NCI-H524 (cell line): ENCODE results near the gene SLC35E1.
A peak's percentile ranks its signal among the peaks of the same experiment; 100 is the strongest.

Source experiments
- DNase-seq, 2 experiments: peaks; one replicate each; lab custom pipeline; 2025; lab: John Stamatoyannopoulos, UW

Gene SLC35E1

DNA sequence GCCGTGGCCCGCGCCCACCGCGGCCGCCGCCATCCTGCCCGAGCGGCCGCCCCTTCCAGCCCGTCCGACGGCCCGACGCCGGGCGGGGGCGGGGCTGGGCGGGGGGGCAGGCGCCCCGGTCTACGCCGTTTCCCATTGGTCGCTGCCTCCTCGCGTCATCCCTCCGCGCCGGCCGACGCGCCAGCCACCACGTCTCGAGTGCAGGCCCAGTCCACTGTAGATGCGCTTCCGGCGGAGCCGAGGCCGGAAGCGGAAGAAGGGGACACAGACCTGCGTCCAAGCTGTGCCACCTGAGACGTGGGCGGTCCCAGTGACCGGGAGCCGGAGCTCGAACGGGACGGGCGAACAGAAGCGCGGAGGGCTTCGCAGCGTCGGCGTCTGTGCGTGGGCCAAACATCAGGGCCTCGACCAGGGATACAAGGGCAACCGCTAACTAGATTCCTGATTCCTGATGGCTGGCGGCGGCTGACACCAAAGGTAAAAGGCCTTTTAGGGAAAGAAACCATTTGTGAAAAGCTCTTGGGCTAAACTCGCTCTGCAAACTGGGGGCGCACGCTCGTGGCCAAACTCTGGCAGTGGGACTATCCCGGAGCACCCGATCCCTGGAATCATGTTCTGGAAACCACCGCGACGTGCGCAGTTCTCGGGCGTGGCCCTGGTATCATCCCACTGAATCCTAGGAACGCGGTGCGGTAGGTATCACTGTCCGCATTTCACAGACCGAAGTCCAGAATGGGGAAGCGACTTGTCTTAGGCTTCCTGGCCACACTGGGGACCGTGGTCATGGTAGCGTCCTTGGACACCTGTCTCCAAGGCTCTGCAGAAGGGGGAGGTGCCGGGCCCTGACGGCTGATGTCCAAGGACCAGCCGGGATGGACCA is at the start of gene SLC35E1:
TSS of gene SLC35E1 (minus strand) at position 84 of the 880 bp plus-strand sequence. CDS start at position 33, 51 bp downstream.
- DNase-seq = peak; percentile 93 to 98

DNA sequence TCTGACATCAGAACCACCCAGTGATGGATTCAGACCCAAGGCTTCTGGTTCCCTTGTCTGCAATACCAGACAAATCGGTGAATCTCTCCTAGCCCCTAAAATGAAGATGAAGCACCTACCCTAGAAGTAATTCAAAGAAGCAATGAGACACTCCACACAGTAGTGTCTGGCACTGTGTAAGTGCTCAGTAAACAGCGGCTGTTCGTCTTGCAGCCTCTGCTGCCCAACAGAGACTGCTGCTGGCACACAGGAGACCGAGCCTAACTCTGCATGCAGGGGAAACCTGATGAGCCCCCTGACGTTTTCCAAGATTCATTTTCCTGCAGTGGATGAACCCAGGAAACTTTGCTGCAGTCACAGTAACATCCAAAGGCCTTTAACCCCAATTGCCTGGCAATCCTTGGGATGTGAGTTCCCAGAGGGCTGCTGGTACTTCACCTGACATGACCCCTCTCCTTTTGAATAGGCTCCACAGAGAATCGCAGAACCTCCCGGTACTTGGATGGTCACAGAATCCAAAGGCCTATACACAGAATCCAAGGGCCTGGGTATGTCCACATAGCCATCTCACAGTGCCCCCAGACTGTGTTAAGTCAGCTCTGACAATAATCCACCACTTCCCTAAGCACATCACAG is 49.1 kb upstream of the SLC35E1 start:
- no peak for DNase-seq

DNA sequence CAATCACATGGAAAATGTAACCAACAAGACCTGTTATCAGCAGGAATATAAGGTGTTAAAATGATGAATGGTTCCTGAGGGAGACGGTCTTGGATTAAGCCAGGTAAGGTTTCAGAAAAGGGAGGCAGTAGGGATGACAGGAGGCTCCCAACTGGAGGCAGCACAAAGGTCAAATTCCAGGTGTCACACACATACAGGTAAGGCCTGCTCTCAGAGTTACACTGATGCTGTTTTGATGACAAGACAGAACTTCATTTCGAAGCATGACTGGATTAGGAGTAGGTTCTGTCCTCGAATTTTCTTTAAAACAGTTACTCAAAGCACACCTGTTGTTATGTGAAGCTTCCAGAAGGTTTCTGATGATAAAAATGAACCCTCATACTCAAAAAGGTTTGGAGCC is 48.4 kb upstream of the SLC35E1 start:
- DNase-seq = no peak

DNA sequence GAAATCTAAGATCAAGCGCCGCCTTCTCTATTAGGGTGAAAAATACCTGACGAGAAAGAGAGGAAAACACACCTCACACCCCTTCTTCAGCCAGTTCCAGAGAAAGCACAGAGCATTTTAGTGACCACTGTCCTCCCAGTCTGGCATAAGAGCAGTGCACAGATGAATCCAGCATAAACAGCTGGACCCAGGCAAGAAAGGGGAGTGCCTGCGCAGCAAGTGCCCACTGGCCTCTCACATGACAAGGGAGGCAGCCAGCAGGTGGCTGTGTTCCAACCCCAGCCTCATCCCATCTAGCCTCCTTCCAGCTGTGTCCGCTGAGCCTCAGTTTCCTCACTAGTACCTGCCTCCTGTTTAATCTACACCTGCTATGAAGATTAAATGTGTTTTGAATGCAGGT is 47.8 kb upstream of the SLC35E1 start:
- DNase-seq = no peak

DNA sequence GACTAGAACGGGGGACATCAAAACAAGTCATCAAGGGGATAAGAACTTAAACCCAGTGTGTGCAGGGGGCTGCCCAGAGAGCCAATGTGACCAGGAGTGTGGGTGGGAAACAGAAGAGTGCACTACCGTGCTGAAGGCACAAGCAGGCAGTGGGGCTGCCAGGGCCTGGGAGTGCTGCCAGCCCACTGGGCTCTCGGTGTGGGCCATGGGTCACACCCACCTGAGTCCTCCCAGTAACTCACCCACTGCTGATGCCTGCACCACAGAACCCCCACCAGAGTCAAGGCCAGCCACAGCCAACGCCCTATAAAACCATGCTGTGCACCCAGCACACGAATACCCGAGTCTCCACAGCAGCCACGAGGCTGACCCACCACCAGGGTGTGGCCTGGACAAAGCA is 47.2 kb upstream of the SLC35E1 start:
- no peak for DNase-seq

DNA sequence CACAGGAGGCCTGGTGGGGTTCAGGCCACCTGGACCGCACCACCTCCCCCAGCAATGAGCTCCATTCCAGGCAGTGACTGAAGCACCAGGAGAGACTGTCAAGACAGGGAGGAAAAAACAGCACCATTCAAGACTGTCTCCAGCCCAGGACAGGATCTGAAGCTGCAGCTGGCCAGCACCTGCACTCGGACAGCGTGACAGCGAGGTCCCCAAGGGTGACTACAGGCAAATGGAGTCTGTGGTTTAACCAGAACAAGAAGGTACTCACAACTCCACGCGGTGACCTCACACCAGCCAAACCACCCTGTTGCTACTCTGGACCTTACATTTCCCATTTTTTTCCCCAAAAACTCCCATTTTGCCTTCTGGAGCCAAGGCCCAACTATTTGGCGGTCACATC is 46.0 kb upstream of the SLC35E1 start:
- no peak for DNase-seq

DNA sequence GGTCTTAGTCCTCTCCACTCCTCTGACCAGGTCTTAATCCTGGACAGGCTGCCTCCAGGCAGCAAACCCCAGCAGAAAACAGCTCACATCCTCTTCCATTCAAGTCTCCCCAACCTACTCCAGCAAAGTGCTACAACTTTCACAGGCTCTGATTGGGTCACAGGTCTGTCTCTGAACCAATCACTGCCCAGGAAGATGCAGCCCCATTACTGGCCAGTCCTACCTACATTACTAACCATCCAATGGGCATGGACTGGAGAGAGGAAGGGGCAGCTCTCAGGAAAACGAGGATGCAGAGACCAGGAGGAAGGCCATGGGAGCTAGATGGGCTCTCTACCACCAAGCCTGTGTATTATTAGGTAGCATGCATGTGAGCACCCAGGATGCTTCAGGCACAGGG is 43.6 kb upstream of the SLC35E1 start:
- no peak for DNase-seq

DNA sequence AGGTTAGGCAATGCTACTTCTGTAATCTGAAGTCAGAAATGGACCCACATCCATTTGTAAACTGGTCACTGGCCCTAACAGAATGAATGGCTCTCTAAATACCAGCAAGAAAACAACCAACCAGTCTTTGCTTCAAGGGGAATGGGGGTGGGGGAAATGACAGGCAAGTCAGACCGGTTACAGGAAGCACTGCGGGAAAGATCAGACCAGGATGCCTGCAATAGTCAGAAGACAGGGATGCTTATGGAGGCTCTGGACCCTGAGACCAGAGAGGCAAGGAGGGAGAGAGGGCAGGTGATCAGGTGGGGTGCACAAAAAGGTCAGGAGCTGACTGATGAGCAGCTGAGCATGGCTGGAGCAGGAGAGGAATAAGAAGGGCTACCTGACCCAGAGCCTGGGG is 42.7 kb upstream of the SLC35E1 start:
- no peak for DNase-seq

DNA sequence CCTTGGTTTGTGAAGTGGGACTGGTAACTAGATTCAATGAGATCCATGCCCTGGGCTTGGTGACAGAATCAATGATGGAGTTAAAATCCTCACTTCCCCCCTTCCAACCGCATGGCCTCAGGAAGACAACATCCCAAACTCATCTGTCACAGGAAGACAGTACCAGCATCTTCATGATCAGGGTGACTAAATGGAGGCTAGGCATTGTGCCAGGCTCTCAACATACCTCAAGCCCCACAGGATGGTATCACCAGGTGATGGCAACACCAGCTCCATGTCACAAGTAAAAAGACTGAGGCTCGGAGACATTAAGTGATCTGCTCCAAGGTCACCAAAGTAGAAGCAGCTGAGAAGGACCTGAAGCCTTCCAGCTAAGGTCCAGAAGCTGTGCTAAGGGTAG is 41.6 kb upstream of the SLC35E1 start:
- no peak for DNase-seq

DNA sequence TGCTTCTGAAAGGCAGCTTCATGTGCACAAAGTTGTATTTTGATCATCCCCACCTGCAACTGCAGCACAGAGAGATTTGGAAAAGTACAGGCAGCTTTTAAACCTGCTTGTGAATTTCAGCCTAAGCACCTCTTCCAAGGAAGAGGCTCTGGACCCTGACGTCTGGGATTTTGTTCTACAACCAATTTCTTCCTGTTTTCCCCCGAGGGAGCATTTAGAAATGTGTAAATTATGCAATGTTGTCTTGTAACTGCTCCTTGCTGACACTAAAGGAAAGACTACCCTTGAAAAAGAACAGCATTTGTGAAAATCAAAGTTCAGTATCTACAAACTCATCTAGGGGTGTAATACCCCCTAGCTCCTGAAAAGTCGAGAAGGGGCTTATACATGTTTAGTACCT is 40.4 kb upstream of the SLC35E1 start:
- no peak for DNase-seq

DNA sequence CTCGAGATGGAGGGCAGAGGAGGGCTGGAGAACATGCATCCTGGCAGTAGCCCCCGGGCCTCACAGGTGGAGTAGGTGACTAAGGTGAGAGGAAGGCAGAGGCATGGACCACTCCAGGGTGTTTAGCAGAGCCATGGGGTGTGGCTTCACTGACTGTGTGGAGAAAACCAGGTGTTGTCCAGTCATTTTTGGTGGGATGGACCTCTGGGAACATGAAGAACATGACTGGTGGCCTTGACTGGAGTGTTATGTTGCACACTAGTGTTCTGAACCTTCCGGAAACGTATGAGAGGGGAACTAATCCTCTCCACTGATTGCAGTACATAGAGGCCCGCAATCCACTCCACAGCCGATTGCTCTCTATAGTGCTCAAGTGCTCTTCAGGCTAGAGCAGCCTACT is 38.9 kb upstream of the SLC35E1 start:
- no peak for DNase-seq

DNA sequence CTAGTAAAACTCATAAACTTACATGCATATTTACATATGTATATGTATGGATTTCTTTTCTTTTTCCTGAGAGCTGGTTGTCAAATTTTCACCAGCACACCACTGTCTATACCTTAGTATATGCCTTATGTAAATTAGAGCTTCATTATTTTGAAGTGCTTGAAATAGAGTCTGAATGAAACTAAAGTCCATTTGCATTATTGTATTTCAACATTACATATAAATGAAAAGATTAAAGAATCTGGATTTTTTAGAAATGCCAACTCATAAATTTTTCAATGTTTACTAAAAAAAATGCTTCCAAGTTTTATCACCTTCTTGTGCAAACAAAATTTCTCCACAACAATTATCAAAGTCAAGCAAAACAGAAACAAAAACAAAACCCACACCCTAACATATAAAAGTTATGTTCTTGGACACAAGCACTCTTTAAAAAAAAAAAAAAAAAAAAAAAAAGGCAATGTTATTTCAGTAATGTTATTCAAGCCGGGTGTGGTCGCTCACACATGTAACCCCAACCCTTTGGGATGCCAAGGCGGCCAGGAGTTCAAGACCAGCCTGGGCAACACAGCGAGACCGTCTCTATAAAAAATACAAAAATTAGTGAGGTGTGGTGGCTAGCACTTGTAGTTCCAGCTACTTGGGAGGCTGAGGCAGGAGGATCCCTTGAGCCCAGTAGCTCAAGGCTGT is 37.4 kb upstream of the SLC35E1 start:
- DNase-seq = no peak

DNA sequence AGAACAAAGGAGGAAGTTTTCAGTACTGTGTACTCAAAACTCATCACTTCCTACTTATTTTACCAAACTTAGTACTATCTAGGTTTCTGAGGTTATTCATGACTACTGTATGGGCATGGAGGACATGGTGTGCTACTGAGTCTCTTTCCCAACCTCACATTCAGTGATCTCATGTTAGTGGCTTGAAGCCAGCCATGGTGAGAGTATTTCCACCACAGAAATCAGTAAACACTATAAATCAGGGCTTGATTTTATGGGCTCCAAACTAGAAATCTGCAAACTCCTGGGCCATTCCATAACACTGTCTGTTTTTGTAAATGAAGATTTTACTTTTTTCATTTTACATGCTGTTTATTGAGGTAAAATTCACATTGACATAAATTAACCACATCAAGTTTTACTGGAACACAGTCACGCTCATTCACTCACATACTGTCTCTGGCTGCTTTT is 36.1 kb upstream of the SLC35E1 start:
- DNase-seq = no peak

DNA sequence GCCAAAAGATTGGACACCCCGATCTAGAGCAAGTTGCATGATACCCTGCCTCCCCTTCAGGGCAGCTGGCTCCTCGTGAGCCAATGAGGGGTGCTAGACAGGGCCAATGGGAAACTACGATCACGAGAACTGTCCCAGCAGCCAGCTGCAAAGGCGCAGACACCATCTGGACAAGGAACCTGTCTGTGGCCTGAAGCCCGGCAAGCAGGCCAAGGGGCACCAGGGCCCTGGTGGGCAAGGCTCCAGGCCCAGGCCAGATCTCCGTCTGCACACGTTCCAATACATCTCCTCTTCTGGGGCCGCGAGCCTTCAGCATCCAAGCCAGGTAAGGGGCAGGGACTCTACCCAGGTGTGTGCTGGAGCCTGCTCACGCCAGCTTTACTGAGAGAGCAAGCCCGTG is 35.6 kb upstream of the SLC35E1 start:
- DNase-seq = peak; percentile 46 to 78

DNA sequence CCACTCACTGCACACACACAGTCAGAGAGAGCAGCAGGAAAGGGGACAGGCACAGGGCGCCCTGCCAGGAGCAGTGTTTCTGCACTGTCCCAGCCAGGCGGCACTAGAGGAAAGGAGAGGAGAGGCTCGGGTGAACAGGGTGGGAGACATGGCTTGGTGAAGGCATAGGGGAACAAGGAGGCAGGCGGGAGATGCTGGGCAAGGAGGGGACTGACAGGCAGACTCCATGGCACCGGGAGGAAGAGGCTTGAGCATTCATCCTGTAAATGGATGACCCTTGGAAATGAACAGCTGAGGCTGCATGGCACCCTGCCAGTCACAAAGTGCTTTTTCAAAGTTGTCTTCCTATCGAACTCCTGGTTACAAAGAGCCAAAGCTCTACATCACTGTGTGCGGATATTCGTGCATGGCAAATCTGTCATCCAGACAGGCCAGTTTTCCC is 33.4 kb upstream of the SLC35E1 start:
- no peak for DNase-seq

DNA sequence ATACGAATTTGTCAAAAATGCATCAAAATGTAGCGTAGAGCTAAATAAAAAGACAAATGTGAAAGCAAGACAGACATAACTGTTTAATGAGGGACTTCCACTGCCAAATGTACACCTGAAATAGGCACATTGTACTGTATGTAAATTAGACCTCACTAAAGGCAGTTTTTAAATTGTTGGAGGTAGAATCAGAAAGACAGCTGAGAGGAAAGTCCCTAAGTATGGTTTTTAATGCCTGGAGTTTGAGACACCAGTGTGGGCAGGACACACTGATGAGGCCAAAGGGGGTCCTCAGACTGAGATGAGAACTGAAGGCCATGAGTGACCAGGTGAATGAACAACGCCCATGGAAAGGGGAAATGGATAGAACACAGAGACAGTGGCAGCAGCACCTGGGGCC is 32.9 kb upstream of the SLC35E1 start:
- no peak for DNase-seq

DNA sequence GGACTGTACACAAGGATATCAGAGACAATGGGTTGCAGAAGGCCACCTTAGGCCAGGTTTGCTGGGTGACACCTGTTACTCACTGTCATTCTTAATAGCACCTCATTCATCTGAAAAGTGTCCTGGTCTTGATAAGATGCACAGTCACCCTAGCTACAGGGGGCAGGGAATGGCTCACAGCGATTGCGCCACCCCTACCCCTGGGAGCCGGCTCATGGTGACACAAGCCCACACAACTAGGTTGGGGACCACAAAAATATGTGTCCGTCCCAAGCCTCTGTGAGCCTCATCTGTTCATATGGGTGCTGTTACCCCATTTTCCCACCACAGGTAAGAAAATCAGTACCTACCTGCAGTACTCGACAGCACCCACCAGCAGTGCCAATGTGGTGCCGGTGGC is 32.4 kb upstream of the SLC35E1 start:
- DNase-seq = no peak

DNA sequence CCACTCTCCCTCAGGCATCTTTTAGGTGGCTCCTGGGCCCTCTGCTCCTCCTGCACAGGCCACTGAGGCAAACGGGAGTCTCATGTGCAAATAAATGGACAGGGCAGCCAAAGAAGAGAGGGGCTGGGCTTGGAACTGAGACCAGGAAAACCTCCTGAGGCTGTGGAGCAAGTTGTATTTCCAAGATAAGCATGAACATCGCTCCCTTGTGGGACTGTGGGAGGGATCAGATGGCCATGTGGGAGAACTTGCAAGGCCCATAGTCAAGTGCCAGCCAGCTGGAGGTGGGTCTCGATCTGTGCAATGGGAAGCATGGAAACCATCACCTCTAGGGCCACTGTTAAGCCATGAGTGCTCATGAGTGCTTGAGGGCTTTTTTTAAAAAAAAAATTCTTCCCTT is 30.9 kb upstream of the SLC35E1 start:
- no peak for DNase-seq

DNA sequence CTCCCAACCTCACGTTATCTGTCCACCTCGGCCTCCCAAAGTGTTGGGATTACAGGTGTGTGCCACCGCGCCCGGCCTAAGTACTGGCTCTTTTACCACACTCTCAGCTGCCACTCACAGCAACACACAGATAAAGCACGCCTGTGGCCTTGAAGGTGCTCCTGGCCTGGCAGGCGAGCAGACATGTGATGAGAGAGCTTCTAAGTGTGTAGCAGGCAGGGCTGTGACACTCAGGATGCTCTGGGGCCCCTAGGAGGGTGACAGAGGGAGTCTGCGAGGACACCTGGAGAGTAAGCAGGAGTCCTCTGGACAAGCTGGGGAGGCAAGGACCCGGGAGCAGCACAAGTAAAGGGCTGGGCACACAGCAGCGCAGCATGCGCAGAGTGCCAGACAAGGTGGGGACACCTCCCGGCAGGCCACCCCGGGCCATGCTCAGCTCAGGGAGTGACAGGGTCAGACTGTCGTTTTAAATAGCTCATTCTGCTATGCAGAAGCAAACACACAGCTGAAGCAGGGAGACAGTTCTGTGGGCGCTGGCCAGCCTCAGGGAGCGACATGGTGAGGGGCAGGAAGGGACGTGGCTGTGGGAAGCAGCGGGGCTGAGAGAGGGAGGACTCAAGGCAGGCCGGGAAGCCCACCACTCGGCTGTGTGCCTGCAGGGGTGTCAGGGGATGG is 29.3 kb upstream of the SLC35E1 start:
- DNase-seq = no peak

DNA sequence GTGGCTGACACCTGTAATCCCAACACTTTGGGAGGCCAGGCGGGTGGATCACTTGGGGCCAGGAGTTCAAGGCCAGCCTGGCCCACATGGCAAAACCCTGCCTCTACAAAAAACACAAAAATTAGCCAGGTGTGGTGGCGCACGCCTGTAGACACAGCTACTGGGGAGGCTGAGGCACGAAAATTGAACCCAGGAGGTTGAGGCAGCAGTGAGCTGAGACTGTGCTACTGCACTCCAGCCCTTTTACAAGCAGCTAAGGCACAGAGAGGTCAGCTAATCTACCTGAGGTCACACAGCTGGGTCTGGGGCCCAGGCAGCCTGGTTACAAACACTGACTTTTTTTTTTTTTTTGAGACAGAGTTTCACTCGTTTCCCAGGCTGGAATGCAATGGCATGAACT is 28.6 kb upstream of the SLC35E1 start:
- DNase-seq = no peak

DNA sequence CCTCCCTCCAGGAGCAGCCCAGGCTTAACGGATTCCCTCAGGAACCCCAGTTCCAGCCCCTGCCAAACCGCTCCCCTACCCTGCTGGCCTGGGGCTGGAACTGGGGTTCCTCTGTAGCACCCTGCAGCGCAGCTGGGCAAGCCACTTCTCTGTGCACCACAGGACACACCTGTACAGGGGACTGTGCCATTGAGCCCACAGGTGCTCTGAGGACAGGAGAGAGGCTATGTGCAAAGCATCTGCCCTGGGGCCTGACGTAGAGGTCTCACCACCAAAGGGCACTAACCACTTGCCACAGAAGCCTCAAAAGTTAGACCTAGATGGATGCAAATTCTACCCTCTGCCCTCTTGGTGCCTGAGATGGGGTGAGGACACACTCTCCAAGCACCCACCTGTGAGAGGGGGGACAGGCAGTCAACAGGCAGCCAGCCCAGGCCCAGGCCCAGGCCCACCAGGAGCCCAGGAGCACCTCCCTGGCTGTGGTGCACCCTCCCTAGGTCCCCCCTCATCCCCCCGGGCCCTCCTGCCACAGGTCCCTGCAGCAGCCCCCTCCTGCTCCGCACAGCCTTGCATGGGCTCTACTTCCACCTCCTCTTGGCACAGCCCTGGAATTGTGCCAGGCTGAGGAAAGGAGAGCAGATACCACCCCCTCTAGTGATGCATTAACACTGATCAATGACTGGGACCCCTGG is 27.6 kb upstream of the SLC35E1 start:
- DNase-seq = no peak

DNA sequence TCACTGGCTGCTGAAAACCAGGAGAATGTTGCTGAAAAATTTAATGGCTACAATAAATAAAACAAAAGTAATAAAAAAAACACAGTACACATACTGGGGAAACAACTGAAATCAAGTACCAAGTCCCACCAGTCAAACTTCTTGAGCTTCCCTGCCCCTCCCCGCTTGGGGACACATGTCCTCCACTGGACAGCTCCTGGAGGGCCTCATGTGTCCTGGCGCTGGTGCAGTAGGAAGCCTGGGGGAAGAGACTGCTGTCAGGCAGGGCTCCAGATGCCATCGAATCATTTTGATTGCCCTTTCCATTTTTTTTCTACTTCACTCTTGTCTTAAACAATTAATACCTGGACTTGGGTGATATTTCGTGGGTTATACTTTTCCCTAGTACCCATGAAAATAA is 26.6 kb upstream of the SLC35E1 start:
- no peak for DNase-seq
